Lower leg skin (tissue), 4 donors: Measurements from ENCODE around the gene ZNF397. TPM values are rescaled to one million over a fixed set of nuclear protein-coding genes. Genes with fewer than 3 reads are reported as not detected.

Source experiments
- DNase-seq, 2 donors: peaks; one replicate each; pipeline ENCODE4 v3.0.0-alpha.2; 2019; ENCODE audit warnings: low spot score in 2 of 2
- H3K4me3 ChIP-seq: fragments of 200-600 bp; sonication (generic); 2 replicates; pipeline ENCODE4 v1.5.1; 2017; ENCODE audit warnings: mild to moderate bottlenecking, low read depth; ENCODE audit not compliant: poor library complexity, severe bottlenecking
- CTCF ChIP-seq, 3 donors: fragments of 450-650 bp; IDR thresholded peaks; one replicate each; pipeline ENCODE4 v1.5.1; 2016; ENCODE audit warnings: antibody characterized with exemption in 3 of 3, mild to moderate bottlenecking in 3 of 3, moderate library complexity in 2 of 3
- POLR2A ChIP-seq, 2 donors: fragments of 450-650 bp; IDR thresholded peaks; one replicate each; pipeline ENCODE4 v1.6.1; 2016 to 2017; ENCODE audit warnings: antibody characterized with exemption in 2 of 2, mild to moderate bottlenecking in 1 of 2, moderate library complexity in 1 of 2
- WGBS, 2 donors: methylation state at CpG; one replicate each; pipeline ENCODE4 v1.1.5; 2018; 5-methylcytosine and 5-hydroxymethylcytosine counted together
- intact Hi-C: fragments of 100-400 bp; cut with DNase I; formaldehyde crosslinking; loops from one replicate; pipeline ENCODE4 v1.15.0; 2023; ENCODE audit warnings: low total_unique reads
- total RNA-seq, 4 donors: library from RNA; depleted of rRNA; stranded (reverse); fragments of >200 nt; gene quantifications; one replicate each; pipeline ENCODE4 v1.1.0, GENCODE V29; 2016

The ZNF397 gene
- total RNA-seq, 4 donors from 2014 or later = 13.2 to 26.9 (median 19.5) TPM

- 92 to 100% methylated on average over 2 to 3 of the region's 3 CpGs for WGBS, 2 donors
- H3K4me3 ChIP-seq = no peak overlapping the region
- TF ChIP-seq POLR2A (IDR thresholded peaks at IDR 0.05) = no peak
- no peak for DNase-seq
- intact Hi-C loops = no loop called here
Observed at GRCh38 chr18:35276267-35276666, 35.4 kb downstream of the ZNF397 start.

- DNase-seq = no peak
- intact Hi-C loops = no loop called here
Observed at GRCh38 chr18:35277633-35278032, 36.8 kb downstream of the ZNF397 start.

GRCh38 chr18:35278085-35278484, 37.3 kb downstream of the ZNF397 start:
- H3K4me3 ChIP-seq = no peak overlapping the region
- intact Hi-C loops = no loop called here
- no peak for TF ChIP-seq POLR2A (IDR thresholded peaks at IDR 0.05)
- no peak for TF ChIP-seq CTCF (IDR thresholded peaks at IDR 0.05)
- WGBS, 2 donors = 87 to 96% methylated on average over 1 of the region's 1 CpG
- no peak for DNase-seq

More at GRCh38 chr18:35277633-35278032, 36.8 kb downstream of the ZNF397 start:
- TF ChIP-seq CTCF (IDR thresholded peaks at IDR 0.05) = no peak
- no peak for TF ChIP-seq POLR2A (IDR thresholded peaks at IDR 0.05)
- H3K4me3 ChIP-seq = no peak overlapping the region

- no peak overlapping the region for H3K4me3 ChIP-seq
- TF ChIP-seq POLR2A (IDR thresholded peaks at IDR 0.05) (no peak), CTCF (IDR thresholded peaks at IDR 0.05) (no peak)
- intact Hi-C loops = no loop called here
- no peak for DNase-seq
Observed at GRCh38 chr18:35278969-35279368, 38.1 kb downstream of the ZNF397 start.

- TF ChIP-seq POLR2A (IDR thresholded peaks at IDR 0.05) (no peak), CTCF (IDR thresholded peaks at IDR 0.05) (no peak)
- H3K4me3 ChIP-seq = no peak overlapping the region
- intact Hi-C loops = no loop called here
- WGBS, 2 donors = 65 to 81% methylated on average over 1 of the region's 1 CpG
- no peak for DNase-seq
Observed at GRCh38 chr18:35282353-35282752, 41.5 kb downstream of the ZNF397 start.

GRCh38 chr18:35283923-35284794, 43.3 kb downstream of the ZNF397 start:
- 94 to 95% methylated on average over 7 of the region's 7 CpGs for WGBS, 2 donors
- no peak overlapping the region for H3K4me3 ChIP-seq
- no peak for TF ChIP-seq CTCF (IDR thresholded peaks at IDR 0.05)
- TF ChIP-seq POLR2A (IDR thresholded peaks at IDR 0.05) = no peak
- intact Hi-C loops = no loop called here
- no peak for DNase-seq
